ENCODE data around the gene DTNBP1. TPM values are rescaled to one million over a fixed set of nuclear protein-coding genes. Genes with fewer than 3 reads are reported as not detected.

Gene DTNBP1
- total and polyA plus RNA-seq, 2 donors (not counting 1 experiment from before 2014, with no cell fraction given) = 9.9 to 13.6 TPM

GRCh38 chr6:15659181-15659580, 3.6 kb downstream of the DTNBP1 start:
- no peaks in the 10 kb centered on the region for H3K4me1 ChIP-seq (ENCODE audit: control insufficient read depth, extremely low read depth, insufficient read depth, low read length)
- H4K20me1 ChIP-seq (ENCODE audit: control insufficient read depth, extremely low read depth, insufficient read depth, low read length) = no peaks in the 10 kb centered on the region
- TF ChIP-seq CTCF (conservative IDR thresholded peaks at IDR 0.05 in 1 of 2, IDR thresholded peaks at IDR 0.05 in 1 of 2; ENCODE audit: low read depth in 1 of 2, low read length in 2 of 2) = no peak
- TF ChIP-seq EZH2 (IDR thresholded peaks at IDR 0.05; ENCODE audit: low read length, missing control alignments) = no peak
- DNase-seq (ENCODE audit: low read depth in 2 of 2) = no peak
- H3K4me2 ChIP-seq (ENCODE audit: extremely low read depth, insufficient read depth, low read length) = no peak overlapping the region
- no peak overlapping the region for H3K27ac ChIP-seq (ENCODE audit: insufficient read depth, low read length)
- no peaks in the 10 kb centered on the region for H3K27me3 ChIP-seq (ENCODE audit: control insufficient read depth, insufficient read depth, low read length)
- no peak overlapping the region for H3K9ac ChIP-seq (ENCODE audit: insufficient read depth, low read length)
- H3K36me3 ChIP-seq (ENCODE audit: control insufficient read depth, insufficient read depth, low read length) = no peaks in the 10 kb centered on the region
- H2AFZ ChIP-seq (ENCODE audit: low read length) = no peak overlapping the region
- H3K9me3 ChIP-seq (ENCODE audit: control insufficient read depth, insufficient read depth, low read depth, low read length) = no peaks in the 10 kb centered on the region
- H3K79me2 ChIP-seq (ENCODE audit: control insufficient read depth, insufficient read depth, low read length) = peaks cover 2% of the 10 kb centered on the region
- H3K4me3 ChIP-seq (replicated peaks in 1 of 4; ENCODE audit: control extremely low read depth in 1 of 4, insufficient read depth in 1 of 4, low read depth in 3 of 4, low read length in 4 of 4) = no peak overlapping the region

GRCh38 chr6:15658181-15658744, 4.6 kb downstream of the DTNBP1 start:
- H3K9ac ChIP-seq (ENCODE audit: insufficient read depth, low read length) = no peak overlapping the region
- H3K4me2 ChIP-seq (ENCODE audit: extremely low read depth, insufficient read depth, low read length) = no peak overlapping the region
- no peaks in the 10 kb centered on the region for H3K27me3 ChIP-seq (ENCODE audit: control insufficient read depth, insufficient read depth, low read length)
- no peaks in the 10 kb centered on the region for H3K36me3 ChIP-seq (ENCODE audit: control insufficient read depth, insufficient read depth, low read length)
- no peaks in the 10 kb centered on the region for H3K4me1 ChIP-seq (ENCODE audit: control insufficient read depth, extremely low read depth, insufficient read depth, low read length)
- H2AFZ ChIP-seq (ENCODE audit: low read length) = no peak overlapping the region
- H3K4me3 ChIP-seq (replicated peaks in 1 of 4; ENCODE audit: control extremely low read depth in 1 of 4, insufficient read depth in 1 of 4, low read depth in 3 of 4, low read length in 4 of 4) = no peak overlapping the region
- H3K79me2 ChIP-seq (ENCODE audit: control insufficient read depth, insufficient read depth, low read length) = peaks cover 2% of the 10 kb centered on the region
- no peak for DNase-seq (ENCODE audit: low read depth in 2 of 2)
- no peak overlapping the region for H3K27ac ChIP-seq (ENCODE audit: insufficient read depth, low read length)
- no peak for TF ChIP-seq CTCF (conservative IDR thresholded peaks at IDR 0.05 in 1 of 2, IDR thresholded peaks at IDR 0.05 in 1 of 2; ENCODE audit: low read depth in 1 of 2, low read length in 2 of 2)
- no peak for TF ChIP-seq EZH2 (IDR thresholded peaks at IDR 0.05; ENCODE audit: low read length, missing control alignments)
- no peaks in the 10 kb centered on the region for H3K9me3 ChIP-seq (ENCODE audit: control insufficient read depth, insufficient read depth, low read depth, low read length)
- H4K20me1 ChIP-seq (ENCODE audit: control insufficient read depth, extremely low read depth, insufficient read depth, low read length) = no peaks in the 10 kb centered on the region

GRCh38 chr6:15657290-15657689, 5.5 kb downstream of the DTNBP1 start:
- Histone ChIP-seq H3K4me2 (ENCODE audit: extremely low read depth, insufficient read depth, low read length) (no peak overlapping the region), H3K79me2 (ENCODE audit: control insufficient read depth, insufficient read depth, low read length) (peaks cover 2% of the 10 kb centered on the region)

More at GRCh38 chr6:15657290-15657689, 5.5 kb downstream of the DTNBP1 start:
- Histone ChIP-seq H4K20me1 (ENCODE audit: control insufficient read depth, extremely low read depth, insufficient read depth, low read length) (no peaks in the 10 kb centered on the region), H3K9me3 (ENCODE audit: control insufficient read depth, insufficient read depth, low read depth, low read length) (no peaks in the 10 kb centered on the region), H3K4me1 (ENCODE audit: control insufficient read depth, extremely low read depth, insufficient read depth, low read length) (no peaks in the 10 kb centered on the region), H3K36me3 (ENCODE audit: control insufficient read depth, insufficient read depth, low read length) (no peaks in the 10 kb centered on the region), H3K4me3 (replicated peaks in 1 of 4; ENCODE audit: control extremely low read depth in 1 of 4, insufficient read depth in 1 of 4, low read depth in 3 of 4, low read length in 4 of 4) (no peak overlapping the region), H3K9ac (ENCODE audit: insufficient read depth, low read length) (no peak overlapping the region), H3K27me3 (ENCODE audit: control insufficient read depth, insufficient read depth, low read length) (no peaks in the 10 kb centered on the region), H3K27ac (ENCODE audit: insufficient read depth, low read length) (no peak overlapping the region), H2AFZ (ENCODE audit: low read length) (no peak overlapping the region)
- no peak for DNase-seq (ENCODE audit: low read depth in 2 of 2)
- no peak for TF ChIP-seq CTCF (conservative IDR thresholded peaks at IDR 0.05 in 1 of 2, IDR thresholded peaks at IDR 0.05 in 1 of 2; ENCODE audit: low read depth in 1 of 2, low read length in 2 of 2)
- no peak for TF ChIP-seq EZH2 (IDR thresholded peaks at IDR 0.05; ENCODE audit: low read length, missing control alignments)
